OCI-LY7 (cell line): ENCODE results near the gene CYP19A1. TPM values are rescaled to one million over a fixed set of nuclear protein-coding genes. Genes with fewer than 3 reads are reported as not detected.

ENCODE experiments used
- BruUV-seq: library from RNA; stranded (reverse); fragments of 400-500 nt; replicated peaks from 2 replicates; lab custom pipeline; 2021; lab: Mats Ljungman, UMichigan
- CTCF ChIA-PET: fragments of 300-600 bp; sonication (Branson Sonifier 250); formaldehyde crosslinking; loops from one replicate; lab custom pipeline; 2022; ENCODE audit warnings: antibody characterized with exemption; ENCODE audit not compliant: unreplicated experiment; lab: Charles Lee
- POLR2A ChIA-PET: fragments of 300-600 bp; sonication (Branson Sonifier 250); formaldehyde crosslinking; loops from one replicate; lab custom pipeline; 2022; ENCODE audit warnings: antibody characterized with exemption; lab: Charles Lee
- DNase-seq: peaks from one replicate; pipeline ENCODE4 v3.0.0-alpha.2; 2015; ENCODE audit warnings: low spot score
- H2AFZ ChIP-seq: fragments of 200-600 bp; sonication (generic), shearing (Covaris generic); 2 replicates; pipeline ENCODE4 v1.6.1; 2014; ENCODE audit warnings: mild to moderate bottlenecking, antibody characterized with exemption, low read length, moderate library complexity
- H3K27ac ChIP-seq: fragments of 200-600 bp; sonication (generic); 2 replicates; pipeline ENCODE4 v1.5.1; 2014; ENCODE audit warnings: mixed run types, low read depth, mild to moderate bottlenecking, moderate library complexity, low read length, inconsistent platforms; ENCODE audit not compliant: poor library complexity, severe bottlenecking
- H3K36me3 ChIP-seq: fragments of 200-600 bp; sonication (generic); 2 replicates; pipeline ENCODE4 v1.6.1; 2014; ENCODE audit warnings: mild to moderate bottlenecking, antibody characterized with exemption, low read length, moderate library complexity, mixed read lengths; ENCODE audit not compliant: insufficient read depth
- H3K4me1 ChIP-seq: fragments of 200-600 bp; sonication (generic); 2 replicates; pipeline ENCODE4 v1.5.1; 2014; ENCODE audit warnings: mild to moderate bottlenecking, low read length; ENCODE audit not compliant: insufficient read depth, poor library complexity, severe bottlenecking
- H3K4me2 ChIP-seq: fragments of 200-600 bp; sonication (generic); 2 replicates; pipeline ENCODE4 v1.6.1; 2014; ENCODE audit warnings: mild to moderate bottlenecking, low read length
- H3K4me3 ChIP-seq: fragments of 200-600 bp; sonication (generic); 2 replicates; pipeline ENCODE4 v1.5.1; 2014; ENCODE audit warnings: mild to moderate bottlenecking, low read depth, low read length; ENCODE audit not compliant: poor library complexity, severe bottlenecking
- H3K79me2 ChIP-seq: fragments of 200-600 bp; sonication (generic); 2 replicates; pipeline ENCODE4 v1.6.1; 2016; ENCODE audit warnings: low read depth, mild to moderate bottlenecking, low read length, moderate library complexity, mixed read lengths; ENCODE audit not compliant: insufficient read depth
- H3K9me2 ChIP-seq: fragments of 200-600 bp; sonication (generic); 2 replicates; pipeline ENCODE4 v1.6.1; 2016; ENCODE audit warnings: mild to moderate bottlenecking, low read length, mixed read lengths; ENCODE audit not compliant: insufficient read depth
- H3K9me3 ChIP-seq: fragments of 200-600 bp; sonication (generic); 2 replicates; pipeline ENCODE4 v1.6.1; 2014; ENCODE audit warnings: mild to moderate bottlenecking, mixed run types, low read length, mixed read lengths
- H4K20me1 ChIP-seq: fragments of 200-600 bp; sonication (generic); 2 replicates; pipeline ENCODE4 v1.6.1; 2014; ENCODE audit warnings: mild to moderate bottlenecking, antibody characterized with exemption, low read length, moderate library complexity, mixed read lengths; ENCODE audit not compliant: insufficient read depth
- EZH2phosphoT487 ChIP-seq: fragments of 200-600 bp; sonication (generic); IDR thresholded peaks from 2 replicates; pipeline ENCODE4 v1.6.1; 2018; ENCODE audit warnings: low read depth, borderline replicate concordance, mild to moderate bottlenecking, mixed run types, antibody characterized with exemption, low read length, moderate library complexity, mixed read lengths
- intact Hi-C: fragments of 100-400 bp; cut with micrococcal nuclease; formaldehyde crosslinking; loops from one replicate; pipeline ENCODE4 v1.10.0; 2022; ENCODE audit not compliant: unreplicated experiment
- total RNA-seq, 2 experiments: library from RNA; depleted of rRNA in 1 of 2; stranded (reverse); fragments of >200 nt in 1 of 2; shearing (Covaris generic) in 1 of 2; gene quantifications; 2 replicates each; pipeline ENCODE4 v1.2.3, GENCODE V29; 2014 to 2022
- TF ChIP-seq, protein P1 (sequence below): fragments of 200-600 bp; sonication (generic); conservative IDR thresholded peaks from 2 replicates; pipeline ENCODE4 v1.5.1; 2014; ENCODE audit warnings: mild to moderate bottlenecking, antibody characterized with exemption, low read length, moderate library complexity, mixed read lengths

The CYP19A1 gene
- total RNA-seq, 2 experiments from 2014 or later: 0.13 TPM; not detected in 1

DNA sequence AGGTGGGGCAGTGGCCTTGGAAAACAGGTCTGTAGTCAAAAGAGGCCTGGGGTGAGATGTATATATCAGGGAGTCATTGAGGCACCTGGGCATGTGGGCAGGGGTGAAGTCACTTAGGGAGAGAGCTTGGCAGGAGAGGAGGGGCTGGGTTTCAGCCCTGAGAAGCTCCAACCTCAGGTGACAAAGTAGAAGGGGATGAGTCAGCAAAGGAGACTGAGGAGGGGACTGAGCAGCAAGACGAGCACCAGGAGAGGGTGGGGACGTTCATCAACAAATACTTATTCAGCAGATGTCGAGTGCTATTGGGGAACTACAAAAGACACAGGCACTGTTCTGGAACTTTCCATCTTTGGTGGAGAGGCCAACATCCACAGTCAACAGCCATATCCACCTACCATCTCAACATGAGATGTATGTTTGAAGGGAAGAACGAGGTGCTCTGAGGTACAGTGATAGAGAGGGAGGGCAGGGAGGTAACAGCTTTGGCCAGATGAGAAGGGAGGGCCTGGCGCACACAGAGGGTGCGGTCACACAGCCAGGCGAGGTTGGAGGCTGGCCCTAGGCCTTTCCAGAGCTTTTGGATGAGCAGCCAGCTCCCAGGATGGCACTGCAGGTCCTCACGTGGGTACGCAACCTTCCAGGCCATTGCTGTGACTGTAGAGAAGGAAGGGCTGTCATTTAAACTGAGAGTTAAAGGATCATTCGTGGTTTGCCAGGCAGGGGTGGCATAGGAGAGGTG, 48.7 kb upstream of the CYP19A1 start:
- Histone ChIP-seq H2AFZ (no peak overlapping the region), H3K36me3 (no peaks in the 10 kb centered on the region), H3K27ac (no peak overlapping the region), H4K20me1 (no peaks in the 10 kb centered on the region), H3K9me2 (no peaks in the 10 kb centered on the region), H3K4me3 (no peak overlapping the region), H3K79me2 (no peaks in the 10 kb centered on the region), H3K4me2 (no peak overlapping the region), H3K4me1 (no peaks in the 10 kb centered on the region), H3K9me3 (no peaks in the 10 kb centered on the region)
- ChIA-PET POLR2A (no interaction called here), CTCF (no interaction called here)
- no TSS peak for BruUV-seq
- intact Hi-C loops: loop anchor here (10.0 kb wide), 1 partner anchor 102 kb away; no protein-coding TSS in a partner anchor
- DNase-seq: no peak
- TF ChIP-seq, protein P1, sequence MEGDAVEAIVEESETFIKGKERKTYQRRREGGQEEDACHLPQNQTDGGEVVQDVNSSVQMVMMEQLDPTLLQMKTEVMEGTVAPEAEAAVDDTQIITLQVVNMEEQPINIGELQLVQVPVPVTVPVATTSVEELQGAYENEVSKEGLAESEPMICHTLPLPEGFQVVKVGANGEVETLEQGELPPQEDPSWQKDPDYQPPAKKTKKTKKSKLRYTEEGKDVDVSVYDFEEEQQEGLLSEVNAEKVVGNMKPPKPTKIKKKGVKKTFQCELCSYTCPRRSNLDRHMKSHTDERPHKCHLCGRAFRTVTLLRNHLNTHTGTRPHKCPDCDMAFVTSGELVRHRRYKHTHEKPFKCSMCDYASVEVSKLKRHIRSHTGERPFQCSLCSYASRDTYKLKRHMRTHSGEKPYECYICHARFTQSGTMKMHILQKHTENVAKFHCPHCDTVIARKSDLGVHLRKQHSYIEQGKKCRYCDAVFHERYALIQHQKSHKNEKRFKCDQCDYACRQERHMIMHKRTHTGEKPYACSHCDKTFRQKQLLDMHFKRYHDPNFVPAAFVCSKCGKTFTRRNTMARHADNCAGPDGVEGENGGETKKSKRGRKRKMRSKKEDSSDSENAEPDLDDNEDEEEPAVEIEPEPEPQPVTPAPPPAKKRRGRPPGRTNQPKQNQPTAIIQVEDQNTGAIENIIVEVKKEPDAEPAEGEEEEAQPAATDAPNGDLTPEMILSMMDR: no peak
- no peak for TF ChIP-seq EZH2phosphoT487

DNA sequence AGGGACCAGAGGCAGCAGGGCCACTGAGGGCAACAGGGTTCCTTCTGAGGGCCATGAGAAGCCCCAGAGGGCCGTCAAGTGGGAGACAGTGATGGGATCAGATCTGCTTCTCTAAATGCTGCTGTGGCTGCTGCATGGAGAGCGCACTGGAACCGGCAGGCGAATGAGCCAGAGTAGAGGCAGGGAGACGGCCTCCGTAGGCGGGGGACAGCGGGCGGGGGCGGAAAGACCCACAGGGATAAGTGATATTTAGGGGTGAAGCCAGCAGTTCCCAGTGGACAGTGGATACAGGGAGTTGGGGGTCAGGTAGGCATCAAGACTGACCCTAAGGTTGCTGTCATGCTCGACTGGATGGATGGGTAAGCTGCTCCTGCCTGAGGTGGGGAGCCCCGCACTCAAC, 48.1 kb upstream of the CYP19A1 start:
- intact Hi-C loops: loop anchor here (10.0 kb wide), 1 partner anchor 102 kb away; no protein-coding TSS in a partner anchor
- TF ChIP-seq, protein P1: no peak
- TF ChIP-seq EZH2phosphoT487: no peak
- POLR2A ChIA-PET: no interaction called here
- no peak overlapping the region for H3K27ac ChIP-seq
- no peaks in the 10 kb centered on the region for H4K20me1 ChIP-seq
- no peaks in the 10 kb centered on the region for H3K36me3 ChIP-seq
- H2AFZ ChIP-seq: no peak overlapping the region
- H3K79me2 ChIP-seq: no peaks in the 10 kb centered on the region
- no TSS peak for BruUV-seq
- no peaks in the 10 kb centered on the region for H3K9me2 ChIP-seq
- H3K4me2 ChIP-seq: no peak overlapping the region
- CTCF ChIA-PET: no interaction called here
- DNase-seq: no peak
- H3K4me3 ChIP-seq: no peak overlapping the region
- H3K9me3 ChIP-seq: no peaks in the 10 kb centered on the region
- no peaks in the 10 kb centered on the region for H3K4me1 ChIP-seq

DNA sequence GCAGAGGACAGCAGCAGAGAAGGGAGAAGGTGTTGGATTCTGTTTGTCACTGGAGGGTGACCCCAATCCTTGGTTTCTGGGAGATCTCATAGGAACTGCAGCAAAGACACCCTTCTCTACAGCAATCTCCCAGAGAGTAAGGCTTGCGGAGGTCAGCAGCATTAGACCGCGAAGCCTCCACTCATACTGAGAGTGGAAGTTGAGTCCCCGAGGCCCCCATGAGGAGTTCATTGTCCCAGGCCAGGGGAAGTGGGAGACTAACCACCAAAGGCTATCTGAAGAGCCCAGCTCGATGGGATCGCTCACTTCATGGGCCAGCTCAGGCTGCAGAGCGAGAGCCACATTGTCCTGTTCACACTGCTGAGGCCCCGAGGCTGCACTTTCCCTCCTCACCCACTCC, 47.6 kb upstream of the CYP19A1 start:
- no peak for DNase-seq
- intact Hi-C loops: loop anchor here (10.0 kb wide), 1 partner anchor 101 kb away; no protein-coding TSS in a partner anchor
- no peak overlapping the region for H3K4me2 ChIP-seq
- ChIA-PET CTCF (no interaction called here), POLR2A (no interaction called here)
- no peak overlapping the region for H3K27ac ChIP-seq
- H3K9me3 ChIP-seq: no peaks in the 10 kb centered on the region
- no peak overlapping the region for H3K4me3 ChIP-seq
- no peaks in the 10 kb centered on the region for H3K36me3 ChIP-seq
- no peaks in the 10 kb centered on the region for H3K4me1 ChIP-seq
- TF ChIP-seq EZH2phosphoT487: no peak
- TF ChIP-seq, protein P1: no peak
- no peaks in the 10 kb centered on the region for H3K79me2 ChIP-seq
- BruUV-seq: no TSS peak
- H4K20me1 ChIP-seq: no peaks in the 10 kb centered on the region
- H3K9me2 ChIP-seq: no peaks in the 10 kb centered on the region
- no peak overlapping the region for H2AFZ ChIP-seq
